ENCODE measurements around the gene NDC1.

The NDC1 gene

DNA sequence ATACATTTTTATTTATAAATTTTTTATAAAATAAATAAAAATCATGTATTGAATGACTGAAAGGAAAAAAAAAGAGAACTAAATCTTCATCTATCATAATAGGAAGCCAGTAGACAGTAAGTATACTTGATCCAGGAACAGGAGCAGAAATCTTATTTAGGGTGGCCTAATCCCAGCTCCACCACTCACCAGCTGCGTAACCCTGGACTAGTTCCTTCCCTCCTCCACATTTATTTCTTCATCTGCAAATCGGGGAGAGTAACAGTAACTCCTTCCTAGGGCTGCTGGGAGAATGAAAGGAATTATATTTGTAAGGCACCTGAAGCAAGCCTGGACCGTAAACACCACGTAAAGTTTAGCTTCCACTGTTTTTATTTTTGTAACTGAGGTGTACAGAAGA lies 117.0 kb downstream of the NDC1 start:
- H3K4me1 Mint-ChIP-seq, result no peaks in the 10 kb centered on the region

DNA sequence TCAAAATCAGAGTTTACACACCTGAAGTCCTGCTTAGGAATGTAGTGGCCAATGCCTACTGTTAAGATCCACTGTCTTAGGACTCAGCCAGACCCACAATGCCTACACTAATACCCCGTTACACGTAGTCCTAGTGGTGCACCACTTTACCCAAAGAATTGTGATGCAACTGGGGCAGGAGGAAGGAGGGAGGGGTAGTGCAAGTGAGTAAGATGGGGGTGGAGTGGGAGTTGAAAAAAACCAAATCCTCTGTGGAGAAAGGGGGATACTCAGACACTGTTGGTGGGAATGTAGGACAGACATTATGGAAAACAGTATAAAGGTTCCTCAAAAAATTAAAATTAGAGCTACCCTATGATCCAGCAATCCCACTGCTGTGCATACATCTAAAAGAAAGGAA lies 118.6 kb downstream of the NDC1 start:
- H3K27ac Mint-ChIP-seq, result no peak overlapping the region
- H3K9me3 Mint-ChIP-seq, result no peaks in the 10 kb centered on the region
- ATAC-seq (no peak), DNase-seq (ENCODE audit: low spot score in 2 of 2) (no peak)
- H3K4me1 Mint-ChIP-seq, result no peaks in the 10 kb centered on the region
- no peaks in the 10 kb centered on the region for H3K36me3 Mint-ChIP-seq
- no peak overlapping the region for H3K4me3 Mint-ChIP-seq

More for the DNA sequence above, 117.0 kb downstream of the NDC1 start:
- no peak overlapping the region for H3K4me3 Mint-ChIP-seq
- no peaks in the 10 kb centered on the region for H3K36me3 Mint-ChIP-seq
- ATAC-seq, result no peak
- no peaks in the 10 kb centered on the region for H3K9me3 Mint-ChIP-seq
- H3K27ac Mint-ChIP-seq, result no peak overlapping the region
- DNase-seq (ENCODE audit: low spot score in 2 of 2), result no peak

DNA sequence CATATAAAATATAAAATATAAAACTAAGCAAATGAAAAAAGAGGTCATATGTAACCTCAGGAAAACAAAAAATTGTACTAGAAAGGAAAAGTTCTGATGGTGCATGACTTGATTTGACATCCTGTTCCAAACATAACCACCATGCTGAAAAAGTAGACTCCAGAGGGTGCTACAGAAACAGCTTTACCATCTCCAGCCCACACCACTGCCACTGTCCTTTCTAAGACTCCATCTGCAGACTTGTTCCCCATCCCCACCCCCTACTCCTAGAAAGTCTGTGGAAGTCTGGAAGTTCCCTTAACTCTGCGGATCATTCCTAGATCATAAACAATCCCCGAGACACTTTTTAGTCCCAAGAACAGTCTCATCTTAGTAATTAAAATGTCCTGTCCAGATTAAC lies 119.7 kb downstream of the NDC1 start:
- H3K27ac Mint-ChIP-seq, result no peak overlapping the region
- no peak for ATAC-seq
- H3K4me1 Mint-ChIP-seq, result no peaks in the 10 kb centered on the region
- DNase-seq (ENCODE audit: low spot score in 2 of 2), result no peak
- H3K4me3 Mint-ChIP-seq, result no peak overlapping the region
- no peaks in the 10 kb centered on the region for H3K36me3 Mint-ChIP-seq
- H3K9me3 Mint-ChIP-seq, result no peaks in the 10 kb centered on the region

DNA sequence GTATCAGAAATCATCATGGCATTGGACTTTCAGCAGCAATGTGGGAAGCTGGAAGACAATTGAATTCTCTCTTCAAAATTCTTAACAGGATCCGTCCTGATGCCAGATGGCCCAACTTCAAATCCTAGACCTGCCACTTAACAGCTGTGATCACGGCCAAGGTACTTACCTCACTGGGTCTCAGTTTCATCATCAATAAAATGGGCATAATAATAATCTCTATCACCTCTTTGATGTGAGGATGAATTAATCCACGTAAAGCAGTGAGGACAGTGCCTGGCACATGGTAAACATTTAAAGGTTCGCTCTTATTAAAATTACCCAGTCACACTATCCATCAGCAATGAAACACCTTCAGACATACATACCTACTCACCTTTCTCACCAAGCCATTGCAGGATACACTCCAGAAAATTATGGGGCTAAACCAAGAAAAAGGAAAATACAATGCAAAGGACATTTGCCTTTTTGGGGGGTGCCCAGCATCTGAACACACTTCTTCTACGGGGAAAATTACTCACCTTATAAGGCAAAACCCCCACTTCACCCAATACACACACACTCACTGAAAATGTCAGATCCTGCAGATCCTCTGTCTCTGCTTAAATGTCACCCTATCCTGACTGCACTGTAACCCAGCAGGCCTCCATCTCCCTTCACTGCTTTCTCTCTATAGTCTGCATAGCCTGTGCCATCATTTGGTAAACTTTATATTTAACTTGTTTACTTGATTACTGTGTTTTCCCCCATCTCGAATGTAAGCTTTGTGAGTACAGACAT lies 120.9 kb downstream of the NDC1 start:
- ATAC-seq (no peak), DNase-seq (ENCODE audit: low spot score in 2 of 2) (no peak)
- Mint-ChIP-seq H3K9me3 (no peaks in the 10 kb centered on the region), H3K27ac (no peak overlapping the region), H3K4me1 (no peaks in the 10 kb centered on the region), H3K36me3 (no peaks in the 10 kb centered on the region), H3K4me3 (no peak overlapping the region)

DNA sequence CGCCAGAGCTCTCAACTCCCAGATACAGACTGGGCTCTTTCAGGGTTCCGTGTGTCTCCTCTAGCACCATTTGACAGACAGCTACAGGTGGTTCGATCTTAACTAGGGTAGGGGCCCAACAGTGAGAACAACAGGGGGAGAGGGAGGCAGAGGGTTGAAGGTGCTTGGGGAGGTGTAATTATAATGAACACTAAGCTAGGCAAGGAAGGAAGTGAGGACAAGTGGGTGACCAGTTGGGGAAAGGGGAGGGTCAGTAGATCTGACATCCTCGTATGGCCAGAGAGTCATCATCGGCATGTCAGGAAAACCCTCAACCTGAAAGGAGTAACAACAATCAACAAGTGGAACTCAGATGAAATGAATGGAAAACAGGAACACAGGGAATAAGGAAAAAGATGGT lies 121.9 kb downstream of the NDC1 start:
- no peaks in the 10 kb centered on the region for H3K9me3 Mint-ChIP-seq
- no peak for ATAC-seq

DNA sequence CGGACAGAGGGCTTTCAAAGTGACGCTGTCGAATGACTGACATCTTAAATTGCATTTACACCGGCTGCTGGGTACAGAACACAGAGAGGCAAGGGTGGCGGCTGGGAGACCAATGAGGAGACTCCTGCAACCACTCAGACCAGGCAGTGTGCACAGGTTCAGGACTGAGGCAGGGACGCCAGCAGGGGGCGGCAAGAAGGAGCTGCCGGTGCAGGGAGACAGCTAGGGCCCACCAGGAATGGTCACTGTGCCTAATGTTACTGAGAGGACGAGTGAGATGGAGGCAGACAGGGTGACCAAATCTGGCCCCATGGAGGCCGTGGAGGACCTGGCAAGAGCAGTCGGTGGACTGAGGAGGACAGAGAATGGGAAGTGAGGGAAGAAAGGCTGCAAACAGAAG lies 122.6 kb downstream of the NDC1 start:
- no peaks in the 10 kb centered on the region for H3K36me3 Mint-ChIP-seq
- H3K4me3 Mint-ChIP-seq, result no peak overlapping the region
- no peak overlapping the region for H3K27ac Mint-ChIP-seq
- DNase-seq (ENCODE audit: low spot score in 2 of 2) (no peak), ATAC-seq (peak; percentile 58)
- no peaks in the 10 kb centered on the region for H3K9me3 Mint-ChIP-seq
- H3K4me1 Mint-ChIP-seq, result no peaks in the 10 kb centered on the region

More for the DNA sequence above, 121.9 kb downstream of the NDC1 start:
- Mint-ChIP-seq H3K36me3 (no peaks in the 10 kb centered on the region), H3K27ac (no peak overlapping the region), H3K4me3 (no peak overlapping the region), H3K4me1 (no peaks in the 10 kb centered on the region)
- no peak for DNase-seq (ENCODE audit: low spot score in 2 of 2)
